Mucosa of stomach (tissue), 1 donor: ENCODE data around the gene DACT1.

Source experiments
- H3K27me3 ChIP-seq: one replicate; pipeline ENCODE4 v1.7.0; 2013; ENCODE audit warnings: mild to moderate bottlenecking, low read length; ENCODE audit not compliant: control insufficient read depth, insufficient read depth
- H3K36me3 ChIP-seq: one replicate; pipeline ENCODE4 v1.7.0; 2013; ENCODE audit warnings: low read length; ENCODE audit not compliant: control insufficient read depth, insufficient read depth
- H3K4me1 ChIP-seq: one replicate; pipeline ENCODE4 v1.7.0; 2013; ENCODE audit warnings: mild to moderate bottlenecking, low read length; ENCODE audit not compliant: control insufficient read depth, insufficient read depth
- H3K4me3 ChIP-seq: one replicate; pipeline ENCODE4 v1.7.0; 2013; ENCODE audit warnings: low read length
- H3K9ac ChIP-seq: one replicate; pipeline ENCODE4 v1.7.0; 2013; ENCODE audit warnings: mild to moderate bottlenecking, low read length, moderate library complexity
- H3K9me3 ChIP-seq: one replicate; pipeline ENCODE4 v1.7.0; 2013; ENCODE audit warnings: mild to moderate bottlenecking, low read length, moderate library complexity; ENCODE audit not compliant: control insufficient read depth
- donor health status: Pancreatic carcinoma.

DACT1 gene

DNA sequence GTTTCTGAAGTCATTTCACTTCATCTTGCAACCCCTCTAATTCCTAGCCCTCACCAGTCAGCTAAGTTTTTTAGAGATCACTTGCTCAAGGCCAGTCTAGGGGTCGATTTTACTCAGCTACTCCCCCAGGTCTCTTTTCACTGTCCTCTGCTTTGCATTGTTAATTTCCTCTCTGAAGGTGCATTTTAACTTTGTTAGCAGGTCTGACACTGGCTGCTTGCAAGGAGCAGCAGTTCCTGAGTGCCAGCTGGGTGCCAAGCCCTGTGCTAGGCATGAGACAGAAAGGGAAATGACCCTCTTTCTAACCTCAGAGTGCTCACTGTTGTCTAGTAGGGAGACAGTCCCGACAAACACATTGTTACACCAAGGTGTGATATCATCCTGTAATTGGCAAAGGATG lies 17.8 kb upstream of the DACT1 start:
- H3K27me3 ChIP-seq = no peaks in the 10 kb centered on the region
- no peaks in the 10 kb centered on the region for H3K9me3 ChIP-seq
- no peaks in the 10 kb centered on the region for H3K4me1 ChIP-seq
- H3K4me3 ChIP-seq = no peak overlapping the region
- no peaks in the 10 kb centered on the region for H3K36me3 ChIP-seq
- no peak overlapping the region for H3K9ac ChIP-seq

DNA sequence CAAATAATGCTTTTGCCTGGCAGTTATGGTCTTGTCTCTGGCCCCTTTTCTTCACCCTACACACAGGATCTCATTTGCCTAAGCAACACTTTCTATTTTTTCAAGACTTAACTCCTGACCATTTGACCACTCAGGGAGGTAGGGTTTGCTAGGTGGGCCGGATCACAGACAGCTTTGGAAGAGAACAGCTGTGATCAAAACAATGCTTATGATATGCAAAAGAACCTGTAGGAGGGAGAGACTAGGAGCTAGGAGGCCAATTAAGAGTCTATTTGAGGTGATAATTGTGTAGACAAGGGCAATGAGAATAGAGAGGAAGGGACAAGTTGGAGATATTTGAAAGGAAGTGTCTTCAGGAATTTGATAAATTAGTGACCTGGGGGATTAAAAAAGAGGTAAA lies 12.3 kb upstream of the DACT1 start:
- Histone ChIP-seq H3K4me3 (no peak overlapping the region), H3K9me3 (no peaks in the 10 kb centered on the region), H3K4me1 (no peaks in the 10 kb centered on the region), H3K36me3 (no peaks in the 10 kb centered on the region), H3K9ac (no peak overlapping the region), H3K27me3 (no peaks in the 10 kb centered on the region)

DNA sequence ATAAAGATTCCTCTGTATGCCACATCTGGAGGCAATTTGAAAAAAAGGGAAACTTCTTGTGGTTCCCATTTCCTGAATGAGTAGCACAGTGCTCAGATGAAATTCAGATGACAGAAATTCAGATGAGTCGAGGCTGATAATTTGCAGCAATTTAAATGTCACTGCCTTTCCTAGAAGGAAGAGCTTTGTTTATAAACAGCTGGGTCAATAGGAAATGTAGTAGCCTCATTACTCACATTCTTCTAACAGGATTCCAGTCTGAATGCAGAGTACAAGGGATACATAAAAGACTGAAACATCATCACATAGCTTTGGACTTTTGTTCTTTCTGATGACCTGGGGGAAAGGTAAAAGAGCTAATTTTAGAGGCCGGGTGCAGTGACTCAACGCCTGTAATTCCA lies 11.3 kb upstream of the DACT1 start:
- no peak overlapping the region for H3K4me3 ChIP-seq
- no peaks in the 10 kb centered on the region for H3K9me3 ChIP-seq
- no peaks in the 10 kb centered on the region for H3K36me3 ChIP-seq
- no peak overlapping the region for H3K9ac ChIP-seq
- H3K27me3 ChIP-seq = peaks cover under 1% of the 10 kb centered on the region
- H3K4me1 ChIP-seq = no peaks in the 10 kb centered on the region

DNA sequence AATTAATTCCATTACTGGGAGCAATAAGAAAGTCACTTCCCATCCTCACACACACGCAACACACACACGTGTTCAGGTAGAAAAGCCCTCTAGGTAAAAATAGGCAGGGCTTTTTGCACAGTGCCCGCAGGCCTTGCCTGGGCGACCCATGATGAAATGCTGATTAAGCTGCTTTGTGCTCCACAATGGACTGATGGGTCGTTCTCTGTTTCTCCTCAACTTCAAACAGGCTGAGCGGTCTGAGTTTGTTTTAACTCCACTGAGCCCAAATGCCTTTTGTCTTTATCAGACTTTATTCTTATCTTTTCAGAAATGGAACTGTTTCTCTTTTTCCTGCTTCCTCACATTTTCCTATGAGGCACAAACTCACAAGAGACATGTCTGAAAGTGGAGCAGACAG lies 9.4 kb upstream of the DACT1 start:
- Histone ChIP-seq H3K9ac (no peak overlapping the region), H3K27me3 (peaks cover 3% of the 10 kb centered on the region), H3K36me3 (no peaks in the 10 kb centered on the region), H3K4me3 (no peak overlapping the region), H3K4me1 (no peaks in the 10 kb centered on the region), H3K9me3 (no peaks in the 10 kb centered on the region)

DNA sequence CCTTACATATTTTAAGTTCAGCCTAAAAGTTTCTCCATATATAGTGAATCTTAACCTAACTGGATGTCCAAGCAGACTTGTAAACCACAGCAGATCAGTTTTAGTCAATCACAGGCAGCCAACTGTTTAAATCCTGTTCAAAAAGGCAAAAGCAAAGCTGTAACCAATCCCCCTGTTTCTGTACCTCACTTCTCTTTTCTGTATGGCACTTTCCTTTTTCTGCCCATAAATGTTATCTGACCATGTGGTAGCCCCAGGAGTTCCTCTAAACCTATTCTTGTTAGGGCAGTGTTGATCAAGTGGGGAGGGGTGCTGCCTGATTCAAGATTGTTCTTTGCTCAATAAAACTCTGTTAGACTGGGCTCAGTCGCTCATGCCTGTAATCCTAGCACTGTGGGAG lies 8.5 kb upstream of the DACT1 start:
- H3K4me1 ChIP-seq = no peaks in the 10 kb centered on the region
- peaks cover 3% of the 10 kb centered on the region for H3K27me3 ChIP-seq
- H3K4me3 ChIP-seq = no peak overlapping the region
- H3K9me3 ChIP-seq = no peaks in the 10 kb centered on the region
- no peaks in the 10 kb centered on the region for H3K36me3 ChIP-seq
- no peak overlapping the region for H3K9ac ChIP-seq

DNA sequence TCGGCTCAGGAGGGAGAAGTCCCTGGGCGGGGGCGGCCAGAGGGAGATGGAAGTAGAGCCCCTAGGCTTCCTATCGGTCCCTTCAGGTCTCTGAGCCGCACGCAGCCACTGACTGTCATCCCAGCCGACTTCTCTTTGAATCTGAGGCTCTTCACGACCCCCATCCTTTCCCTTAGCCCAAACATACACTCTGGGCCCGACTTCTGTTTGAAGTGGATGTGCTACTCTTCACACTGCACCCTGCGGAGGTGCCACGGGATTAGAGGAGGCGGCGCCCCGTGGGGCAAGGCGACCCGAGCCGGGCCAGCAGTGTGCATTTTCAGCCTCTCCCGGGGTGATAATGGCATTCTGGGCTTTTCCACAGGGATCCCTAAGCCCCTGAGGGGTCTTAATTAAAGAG lies 6.0 kb upstream of the DACT1 start:
- Histone ChIP-seq H3K9me3 (no peaks in the 10 kb centered on the region), H3K36me3 (no peaks in the 10 kb centered on the region), H3K9ac (no peak overlapping the region), H3K4me3 (no peak overlapping the region), H3K4me1 (no peaks in the 10 kb centered on the region), H3K27me3 (peaks cover 3% of the 10 kb centered on the region)

DNA sequence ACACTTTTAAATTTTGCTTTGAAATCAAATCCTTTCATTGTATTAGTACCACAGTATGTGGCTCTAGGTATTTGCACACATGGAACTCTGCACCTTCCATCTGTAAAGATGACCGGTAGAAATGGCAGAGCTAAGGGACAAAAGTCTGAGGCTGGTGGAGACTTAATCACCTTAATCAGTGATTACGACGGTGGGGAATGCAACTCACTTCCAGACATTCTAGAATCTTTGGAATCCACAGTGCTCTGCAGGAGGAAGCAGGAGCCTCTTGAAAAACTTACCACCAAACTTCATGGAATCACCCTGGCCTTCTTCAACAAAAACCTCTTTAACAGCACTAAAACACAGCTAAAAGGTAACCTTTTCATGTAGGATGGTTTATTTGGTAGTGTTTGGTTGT lies 3.9 kb upstream of the DACT1 start:
- Histone ChIP-seq H3K9me3 (no peaks in the 10 kb centered on the region), H3K27me3 (peaks cover 6% of the 10 kb centered on the region), H3K9ac (no peak overlapping the region), H3K4me3 (no peak overlapping the region), H3K36me3 (no peaks in the 10 kb centered on the region), H3K4me1 (peaks cover 2% of the 10 kb centered on the region)

DNA sequence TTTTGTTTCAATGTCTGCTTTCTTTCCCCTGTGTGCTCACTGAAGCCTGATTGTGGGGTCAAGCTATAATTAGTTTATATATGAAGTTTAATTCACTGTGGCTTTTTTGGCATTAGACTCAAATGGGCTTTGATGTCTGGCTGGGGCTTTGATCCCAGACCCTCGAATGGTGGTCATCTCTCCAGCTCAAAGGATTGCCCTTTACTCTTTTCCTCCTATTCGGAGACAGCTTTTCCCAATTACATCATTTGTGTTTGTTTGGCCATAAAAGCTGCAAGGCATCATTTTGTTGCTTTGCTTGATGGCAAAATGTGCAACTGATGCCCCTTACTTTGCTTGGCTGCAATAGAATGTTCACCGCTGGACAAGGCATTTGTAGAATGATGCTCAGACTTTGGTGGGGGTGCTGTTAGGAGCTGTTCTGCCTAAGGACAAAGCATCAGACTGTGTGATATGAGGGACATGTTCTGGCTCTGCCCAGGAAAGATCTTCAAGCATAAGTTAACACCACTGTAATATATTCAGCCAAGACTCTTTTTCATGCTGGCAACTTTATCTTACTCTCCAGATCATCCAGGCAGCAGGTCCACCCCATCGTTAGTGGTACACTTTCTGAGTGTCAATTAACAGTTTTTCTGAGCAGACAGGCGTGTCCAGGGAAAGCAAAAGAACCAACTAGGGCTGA lies 3.2 kb upstream of the DACT1 start:
- Histone ChIP-seq H3K27me3 (peaks cover 13% of the 10 kb centered on the region), H3K4me1 (peaks cover 9% of the 10 kb centered on the region), H3K4me3 (no peak overlapping the region), H3K36me3 (no peaks in the 10 kb centered on the region), H3K9ac (no peak overlapping the region), H3K9me3 (no peaks in the 10 kb centered on the region)

DNA sequence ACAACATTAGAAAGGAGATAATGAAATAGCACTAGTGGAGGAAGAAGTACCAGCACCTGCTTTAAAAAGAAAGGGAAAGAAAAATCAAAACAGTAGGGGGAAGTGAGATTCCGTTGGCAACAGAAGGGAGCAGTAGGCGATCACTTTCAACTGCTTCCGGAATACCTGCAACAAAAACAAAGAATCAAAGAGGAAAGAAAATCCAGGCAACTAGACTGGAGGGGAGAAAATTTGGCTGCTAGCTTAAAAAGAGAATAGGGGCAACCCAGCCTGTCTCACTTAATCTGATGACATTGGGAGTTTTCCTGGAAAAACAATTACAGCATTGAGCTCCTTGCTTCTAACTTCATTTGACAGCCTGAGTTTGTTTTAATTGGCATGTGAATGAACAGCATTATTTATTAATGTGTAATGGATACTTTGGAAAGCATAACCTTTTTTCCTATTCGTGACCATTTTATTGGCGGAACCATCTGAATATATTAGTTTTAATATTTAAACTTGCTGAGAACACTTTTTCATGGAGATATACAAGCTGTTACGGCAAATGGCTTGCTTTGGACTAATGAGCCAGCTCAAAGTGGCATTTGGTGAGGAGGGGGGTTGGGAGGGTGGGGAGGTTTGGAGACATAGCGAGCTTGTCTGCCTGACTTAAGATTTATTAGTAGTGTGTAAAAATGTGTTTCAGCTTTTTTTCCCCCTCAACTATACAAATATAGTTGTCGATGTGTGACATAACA lies 2.5 kb upstream of the DACT1 start:
- Histone ChIP-seq H3K36me3 (no peaks in the 10 kb centered on the region), H3K4me3 (no peak overlapping the region), H3K27me3 (peaks cover 15% of the 10 kb centered on the region), H3K4me1 (peaks cover 11% of the 10 kb centered on the region), H3K9me3 (no peaks in the 10 kb centered on the region), H3K9ac (no peak overlapping the region)

DNA sequence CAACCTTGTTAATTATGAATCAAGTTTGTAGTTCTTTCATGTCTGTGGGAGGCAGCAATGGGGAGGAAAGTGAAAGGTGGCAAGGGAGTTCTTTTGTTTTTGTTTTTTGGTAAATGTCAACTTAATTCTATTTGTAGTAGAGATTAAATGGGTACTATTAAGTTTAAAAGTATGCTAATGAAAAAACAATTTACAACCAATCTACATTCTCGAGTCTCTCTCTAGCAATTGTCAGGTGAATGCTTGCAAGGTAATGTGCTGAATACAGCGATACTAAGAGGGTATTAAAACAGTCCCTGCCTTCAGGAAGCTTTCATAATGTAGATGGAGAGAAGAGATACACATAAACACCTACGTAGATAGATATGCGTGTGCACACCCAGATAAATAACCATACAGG lies 1.6 kb upstream of the DACT1 start:
- H3K27me3 ChIP-seq = peaks cover 15% of the 10 kb centered on the region
- H3K4me1 ChIP-seq = peaks cover 11% of the 10 kb centered on the region
- H3K9me3 ChIP-seq = no peaks in the 10 kb centered on the region
- no peak overlapping the region for H3K4me3 ChIP-seq
- no peaks in the 10 kb centered on the region for H3K36me3 ChIP-seq
- no peak overlapping the region for H3K9ac ChIP-seq

DNA sequence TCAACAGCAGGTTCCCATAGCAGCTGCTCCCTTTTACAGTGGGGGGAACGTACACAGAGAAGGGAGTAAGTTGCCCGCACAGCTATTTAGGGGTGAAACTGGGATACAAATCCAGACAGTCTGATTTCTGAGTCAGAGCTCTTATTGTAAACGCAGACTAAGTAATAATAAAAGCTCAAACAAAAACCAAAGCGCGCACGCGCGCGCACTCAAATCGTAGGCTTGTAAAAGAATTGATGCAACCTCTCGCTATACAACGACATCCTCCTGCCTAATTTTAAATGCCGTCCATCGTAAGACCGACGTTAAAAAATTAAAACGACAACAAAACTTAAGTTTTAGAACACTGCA lies 747 bp upstream of the DACT1 start:
- Histone ChIP-seq H3K36me3 (no peaks in the 10 kb centered on the region), H3K9me3 (no peaks in the 10 kb centered on the region), H3K27me3 (peaks cover 12% of the 10 kb centered on the region), H3K9ac (no peak overlapping the region), H3K4me1 (peaks cover 11% of the 10 kb centered on the region), H3K4me3 (no peak overlapping the region)

DNA sequence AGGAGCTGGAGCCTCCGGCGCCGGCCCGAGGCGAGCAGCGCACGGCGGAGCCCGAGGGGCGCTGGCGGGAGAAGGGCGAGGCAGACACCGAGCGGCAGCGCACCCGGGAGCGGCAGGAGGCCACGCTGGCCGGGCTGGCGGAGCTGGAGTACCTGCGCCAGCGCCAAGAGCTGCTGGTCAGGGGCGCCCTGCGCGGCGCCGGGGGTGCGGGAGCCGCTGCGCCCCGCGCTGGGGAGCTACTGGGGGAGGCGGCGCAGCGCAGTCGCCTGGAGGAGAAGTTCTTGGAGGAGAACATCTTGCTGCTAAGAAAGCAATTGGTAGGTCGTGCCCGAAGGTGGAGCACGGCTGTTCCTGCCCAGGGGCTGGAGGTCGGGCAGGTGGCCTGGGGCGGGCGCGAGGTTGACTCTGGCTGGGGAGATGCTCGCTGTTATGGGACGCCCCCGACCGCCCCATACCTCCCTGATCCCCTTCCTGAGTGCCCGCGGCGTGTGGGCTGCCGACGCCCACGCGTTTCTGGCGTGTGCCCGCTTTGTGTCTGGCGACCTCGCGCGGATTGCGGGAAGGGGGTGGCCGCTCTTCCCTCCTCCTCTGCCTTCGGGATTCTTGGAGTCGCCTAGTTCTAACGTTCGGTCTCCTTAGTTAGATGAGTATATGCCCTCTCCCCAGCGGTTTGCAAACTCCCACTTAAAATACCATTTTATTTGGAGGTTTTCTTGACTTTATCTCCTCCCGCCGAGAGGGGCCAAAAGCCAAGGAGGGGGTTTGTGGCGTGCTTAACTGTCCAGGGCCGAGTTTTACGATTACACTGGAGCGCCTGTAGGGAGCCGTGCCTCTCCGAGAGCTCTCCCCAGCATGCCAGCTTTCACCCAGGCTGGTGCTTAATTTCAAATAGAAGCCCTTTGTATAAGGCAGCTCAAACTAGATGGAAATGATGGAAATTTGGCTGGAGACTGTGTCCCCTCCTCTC lies 752 bp downstream of the DACT1 start:
- peaks cover 11% of the 10 kb centered on the region for H3K4me1 ChIP-seq
- peaks cover 12% of the 10 kb centered on the region for H3K27me3 ChIP-seq
- no peaks in the 10 kb centered on the region for H3K9me3 ChIP-seq
- H3K4me3 ChIP-seq = peak overlapping the region; percentile 49
- H3K9ac ChIP-seq = peak overlapping the region; percentile 59
- no peaks in the 10 kb centered on the region for H3K36me3 ChIP-seq
